Subcutaneous adipose tissue (tissue), 4 donors: Measurements from ENCODE around the gene HOOK2. TPM values are rescaled to one million over a fixed set of nuclear protein-coding genes. Genes with fewer than 3 reads are reported as not detected.

Source experiments
- CTCF ChIP-seq: fragments of 450-650 bp; IDR thresholded peaks from one replicate; pipeline ENCODE4 v1.5.1; 2016; ENCODE audit warnings: low read depth, mild to moderate bottlenecking, control low read depth, antibody characterized with exemption, moderate library complexity
- total RNA-seq, 4 donors: library from RNA; depleted of rRNA; stranded (reverse); fragments of >200 nt; gene quantifications; one replicate each; pipeline ENCODE4 v1.1.0, GENCODE V29; 2016

HOOK2 gene
- total RNA-seq, 4 donors from 2014 or later: 17.1 to 290 (median 36.9) TPM

DNA sequence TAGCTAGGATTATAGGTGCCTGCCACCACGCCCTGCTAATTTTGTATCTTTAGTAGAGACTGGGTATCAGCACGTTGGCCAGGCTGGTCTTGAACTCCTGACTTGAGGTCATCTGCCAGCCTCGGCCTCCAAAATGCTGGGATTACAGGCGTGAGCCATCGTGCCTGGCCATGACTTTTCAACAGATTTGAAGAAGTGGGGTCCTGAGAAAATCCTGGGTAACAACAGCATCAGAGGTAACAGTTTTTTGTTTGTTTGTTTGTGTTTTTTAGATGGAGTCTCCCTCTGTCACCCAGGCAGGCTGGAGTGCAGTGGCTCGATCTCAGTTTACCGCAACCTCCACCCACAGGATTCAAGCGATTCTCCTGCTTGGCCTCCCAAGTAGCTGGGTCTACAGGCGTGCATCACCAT lies 19.6 kb upstream of the HOOK2 start:
- TF ChIP-seq CTCF: no peak

DNA sequence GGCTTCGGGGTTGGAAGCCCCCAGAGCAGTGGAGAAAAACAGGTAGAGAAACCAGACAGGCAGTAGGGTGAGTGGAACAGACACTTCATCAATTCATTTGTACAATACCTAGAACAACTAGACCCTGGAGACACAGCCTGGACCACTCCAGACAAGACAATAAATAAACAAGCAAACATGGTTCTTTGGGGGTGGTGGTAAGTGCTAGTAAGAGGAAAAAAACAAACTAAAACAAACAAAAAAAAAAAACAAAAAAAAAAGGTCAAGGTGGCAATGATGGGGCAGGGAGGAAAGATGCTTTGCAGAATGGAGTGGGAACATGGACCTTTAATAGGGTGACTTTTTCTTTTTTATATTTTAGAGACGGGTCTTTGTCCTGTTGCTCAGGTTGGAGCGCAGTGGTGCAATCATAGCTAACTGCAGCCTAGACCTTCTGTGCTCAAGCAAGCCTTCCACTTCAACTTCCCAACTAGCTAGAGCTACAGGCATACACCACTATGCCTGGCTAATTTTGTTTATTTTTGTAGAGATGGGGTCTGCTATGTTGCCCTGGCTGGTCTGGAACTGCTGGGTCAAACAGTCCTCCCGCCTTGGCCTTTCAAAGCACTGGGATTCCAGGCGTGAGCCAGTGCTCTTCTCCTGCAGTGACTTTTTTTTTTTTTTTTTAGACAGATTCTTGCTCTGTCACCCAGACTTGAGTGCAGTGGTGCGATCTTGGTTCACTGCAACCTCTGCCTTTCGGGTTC lies 19.0 kb upstream of the HOOK2 start:
- TF ChIP-seq CTCF: no peak

- TF ChIP-seq CTCF: no peak
Measured at GRCh38 chr19:12793290-12794195, 18.2 kb upstream of the HOOK2 start.

DNA sequence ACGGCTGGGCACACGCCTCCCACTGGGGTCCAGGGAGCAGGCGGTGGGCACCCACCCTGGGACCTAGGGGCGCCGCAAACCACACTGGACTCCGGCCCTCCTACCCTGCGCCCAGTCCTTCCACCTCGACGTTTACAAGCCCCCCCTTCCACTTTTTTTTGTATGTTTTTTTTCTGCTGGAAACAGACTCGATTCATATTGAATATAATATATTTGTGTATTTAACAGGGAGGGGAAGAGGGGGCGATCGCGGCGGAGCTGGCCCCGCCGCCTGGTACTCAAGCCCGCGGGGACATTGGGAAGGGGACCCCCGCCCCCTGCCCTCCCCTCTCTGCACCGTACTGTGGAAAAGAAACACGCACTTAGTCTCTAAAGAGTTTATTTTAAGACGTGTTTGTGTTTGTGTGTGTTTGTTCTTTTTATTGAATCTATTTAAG lies 17.5 kb upstream of the HOOK2 start:
- no peak for TF ChIP-seq CTCF

- no peak for TF ChIP-seq CTCF
Measured at GRCh38 chr19:12792051-12792852, 16.9 kb upstream of the HOOK2 start.

GRCh38 chr19:12791345-12792050 lies 16.1 kb upstream of the HOOK2 start, which contains the start of gene JUNB:
JUNB (plus strand) TSS chr19:12791486; CDS start chr19:12791772, 286 bp downstream.
- TF ChIP-seq CTCF: no peak
